ENCODE data around the gene ASCC1. TPM values are rescaled to one million over a fixed set of nuclear protein-coding genes. Genes with fewer than 3 reads are reported as not detected.

The ASCC1 gene
- total and polyA plus RNA-seq, 2 experiments from 2014 or later: 13.7 to 37.2 TPM

DNA sequence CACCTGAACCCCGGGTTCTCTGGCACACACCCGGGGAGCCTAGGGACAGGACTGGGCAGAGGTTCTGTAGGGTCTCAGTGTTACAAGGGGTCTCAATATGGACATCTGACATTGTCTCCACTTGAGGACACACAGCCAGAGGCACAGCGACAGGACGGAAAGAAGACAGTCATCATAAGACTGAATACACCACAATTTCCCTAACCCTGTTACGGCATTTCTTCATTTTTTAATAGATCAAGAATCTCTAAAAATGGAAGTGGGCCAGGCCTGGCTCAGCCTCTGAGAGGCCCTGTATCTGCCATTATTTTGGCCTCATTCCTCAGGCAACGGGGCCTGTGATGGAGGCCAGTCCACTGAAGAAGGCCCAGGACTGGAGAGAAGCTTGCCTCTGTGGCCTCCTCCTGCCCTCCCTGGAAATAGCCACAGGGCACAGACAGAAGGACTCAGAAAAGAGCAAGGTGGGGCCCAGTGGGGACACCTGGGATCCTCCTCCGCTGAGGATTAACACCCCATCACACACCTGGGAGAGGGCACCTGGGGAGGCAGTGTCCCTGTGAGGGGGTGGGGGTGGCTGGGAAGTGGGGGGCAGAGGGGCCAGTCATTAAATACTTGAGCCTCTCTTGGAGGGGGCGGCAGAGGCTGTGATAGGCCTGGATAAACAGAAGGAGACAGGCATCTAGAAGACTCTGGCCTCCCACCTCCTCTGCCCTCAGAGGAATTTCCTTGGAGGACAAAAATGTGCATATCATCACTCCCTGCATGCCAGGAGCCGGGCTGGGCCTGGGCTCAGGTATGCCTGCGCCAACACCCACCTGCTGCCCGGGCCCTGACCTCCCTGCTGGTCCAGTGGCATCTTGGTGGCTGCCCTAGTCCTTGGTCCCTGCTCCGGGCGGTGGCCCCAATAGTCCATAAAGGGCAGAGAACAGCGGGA lies 135.8 kb downstream of the ASCC1 start (continued):
- TF ChIP-seq, protein P1, sequence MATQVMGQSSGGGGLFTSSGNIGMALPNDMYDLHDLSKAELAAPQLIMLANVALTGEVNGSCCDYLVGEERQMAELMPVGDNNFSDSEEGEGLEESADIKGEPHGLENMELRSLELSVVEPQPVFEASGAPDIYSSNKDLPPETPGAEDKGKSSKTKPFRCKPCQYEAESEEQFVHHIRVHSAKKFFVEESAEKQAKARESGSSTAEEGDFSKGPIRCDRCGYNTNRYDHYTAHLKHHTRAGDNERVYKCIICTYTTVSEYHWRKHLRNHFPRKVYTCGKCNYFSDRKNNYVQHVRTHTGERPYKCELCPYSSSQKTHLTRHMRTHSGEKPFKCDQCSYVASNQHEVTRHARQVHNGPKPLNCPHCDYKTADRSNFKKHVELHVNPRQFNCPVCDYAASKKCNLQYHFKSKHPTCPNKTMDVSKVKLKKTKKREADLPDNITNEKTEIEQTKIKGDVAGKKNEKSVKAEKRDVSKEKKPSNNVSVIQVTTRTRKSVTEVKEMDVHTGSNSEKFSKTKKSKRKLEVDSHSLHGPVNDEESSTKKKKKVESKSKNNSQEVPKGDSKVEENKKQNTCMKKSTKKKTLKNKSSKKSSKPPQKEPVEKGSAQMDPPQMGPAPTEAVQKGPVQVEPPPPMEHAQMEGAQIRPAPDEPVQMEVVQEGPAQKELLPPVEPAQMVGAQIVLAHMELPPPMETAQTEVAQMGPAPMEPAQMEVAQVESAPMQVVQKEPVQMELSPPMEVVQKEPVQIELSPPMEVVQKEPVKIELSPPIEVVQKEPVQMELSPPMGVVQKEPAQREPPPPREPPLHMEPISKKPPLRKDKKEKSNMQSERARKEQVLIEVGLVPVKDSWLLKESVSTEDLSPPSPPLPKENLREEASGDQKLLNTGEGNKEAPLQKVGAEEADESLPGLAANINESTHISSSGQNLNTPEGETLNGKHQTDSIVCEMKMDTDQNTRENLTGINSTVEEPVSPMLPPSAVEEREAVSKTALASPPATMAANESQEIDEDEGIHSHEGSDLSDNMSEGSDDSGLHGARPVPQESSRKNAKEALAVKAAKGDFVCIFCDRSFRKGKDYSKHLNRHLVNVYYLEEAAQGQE (IDR thresholded peaks at IDR 0.05; ENCODE audit: unreplicated experiment): no peak
- TF ChIP-seq ZNF331 (CRISPR knock-in tag; IDR thresholded peaks at IDR 0.05; ENCODE audit: low read depth): no peak

DNA sequence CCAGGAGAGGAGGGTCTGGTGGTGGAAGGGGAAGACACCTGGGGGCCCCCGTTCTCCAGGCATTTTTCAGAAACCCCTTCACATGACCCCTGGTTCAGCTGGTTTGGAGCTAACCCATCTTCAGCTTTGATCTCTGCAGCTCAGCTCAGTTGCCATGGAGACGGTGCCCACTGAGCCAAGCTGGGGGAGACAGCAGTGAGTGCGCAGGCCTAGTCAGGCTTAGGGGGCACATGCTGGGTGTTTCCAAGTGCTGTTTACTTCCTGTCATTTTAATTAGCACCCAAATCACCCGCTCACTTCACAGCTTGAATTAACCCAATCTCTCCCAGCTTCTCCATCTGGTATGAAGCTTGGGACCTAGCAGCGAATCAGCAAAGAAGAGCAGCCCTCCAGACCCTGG lies 136.7 kb downstream of the ASCC1 start:
- Histone ChIP-seq H3F3A (replicated peaks; ENCODE audit: low read depth) (no peaks in the 10 kb centered on the region), H3K27me3 (ENCODE audit: insufficient read depth) (no peaks in the 10 kb centered on the region), H3K4me2 (no peak overlapping the region), H3K27ac (ENCODE audit: low read depth) (no peak overlapping the region), H3K4me1 (ENCODE audit: insufficient read depth) (no peaks in the 10 kb centered on the region), H3K36me3 (ENCODE audit: insufficient read depth) (no peaks in the 10 kb centered on the region), H2AFZ (no peak overlapping the region), H4K20me1 (replicated peaks; ENCODE audit: insufficient read depth) (no peaks in the 10 kb centered on the region), H3K9me2 (ENCODE audit: insufficient read depth) (no peaks in the 10 kb centered on the region), H3K79me2 (replicated peaks; ENCODE audit: insufficient read depth) (no peaks in the 10 kb centered on the region), H3K4me3 (no peak overlapping the region)
- Mint-ChIP-seq H3K4me1 (peaks cover 7% of the 10 kb centered on the region), H3K27me3 (ENCODE audit: insufficient read depth, low read depth, poor library complexity) (peaks cover 13% of the 10 kb centered on the region), H3K27ac (no peak overlapping the region), H3K4me3 (no peak overlapping the region), H3K9me3 (no peaks in the 10 kb centered on the region), H3K36me3 (ENCODE audit: low read depth) (no peaks in the 10 kb centered on the region)
- TF ChIP-seq EZH2phosphoT487 (IDR thresholded peaks at IDR 0.05; ENCODE audit: unreplicated experiment): no peak
- no peak for TF ChIP-seq ZNF331 (CRISPR knock-in tag; IDR thresholded peaks at IDR 0.05; ENCODE audit: low read depth)
- no peak for TF ChIP-seq CREB1 (CRISPR knock-in tag; IDR thresholded peaks at IDR 0.05; ENCODE audit: low read depth)
- TF ChIP-seq, protein P2, sequence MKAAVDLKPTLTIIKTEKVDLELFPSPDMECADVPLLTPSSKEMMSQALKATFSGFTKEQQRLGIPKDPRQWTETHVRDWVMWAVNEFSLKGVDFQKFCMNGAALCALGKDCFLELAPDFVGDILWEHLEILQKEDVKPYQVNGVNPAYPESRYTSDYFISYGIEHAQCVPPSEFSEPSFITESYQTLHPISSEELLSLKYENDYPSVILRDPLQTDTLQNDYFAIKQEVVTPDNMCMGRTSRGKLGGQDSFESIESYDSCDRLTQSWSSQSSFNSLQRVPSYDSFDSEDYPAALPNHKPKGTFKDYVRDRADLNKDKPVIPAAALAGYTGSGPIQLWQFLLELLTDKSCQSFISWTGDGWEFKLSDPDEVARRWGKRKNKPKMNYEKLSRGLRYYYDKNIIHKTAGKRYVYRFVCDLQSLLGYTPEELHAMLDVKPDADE (IDR thresholded peaks at IDR 0.05): no peak
- TF ChIP-seq EZH2 (IDR thresholded peaks at IDR 0.05; ENCODE audit: low read depth, unreplicated experiment): no peak
- no peak for ATAC-seq
- DNase-seq (ENCODE audit: low spot score): no peak

Measured in GM23338 (cell line).